ENCODE results near the gene GNB5. TPM values are rescaled to one million over a fixed set of nuclear protein-coding genes. Genes with fewer than 3 reads are reported as not detected.

Gene GNB5
- polyA plus RNA-seq, 1 donor from 2014 or later = 89.6 TPM

- TF ChIP-seq TAF1 (IDR thresholded peaks at IDR 0.05; ENCODE audit: low read depth) (no peak), CTCF (IDR thresholded peaks at IDR 0.05; ENCODE audit: poor library complexity, severe bottlenecking) (no peak), MXI1 (conservative IDR thresholded peaks at IDR 0.05; ENCODE audit: poor library complexity, severe bottlenecking) (no peak), POLR2AphosphoS5 (IDR thresholded peaks at IDR 0.05) (no peak), SMC3 (conservative IDR thresholded peaks at IDR 0.05; ENCODE audit: poor library complexity) (no peak), EZH2 (IDR thresholded peaks at IDR 0.05; ENCODE audit: borderline replicate concordance, insufficient read depth, low read length, poor library complexity, severe bottlenecking) (no peak), EP300 (conservative IDR thresholded peaks at IDR 0.05; ENCODE audit: poor library complexity, severe bottlenecking) (no peak), RAD21 (conservative IDR thresholded peaks at IDR 0.05) (no peak)
- TF ChIP-seq, protein P1, sequence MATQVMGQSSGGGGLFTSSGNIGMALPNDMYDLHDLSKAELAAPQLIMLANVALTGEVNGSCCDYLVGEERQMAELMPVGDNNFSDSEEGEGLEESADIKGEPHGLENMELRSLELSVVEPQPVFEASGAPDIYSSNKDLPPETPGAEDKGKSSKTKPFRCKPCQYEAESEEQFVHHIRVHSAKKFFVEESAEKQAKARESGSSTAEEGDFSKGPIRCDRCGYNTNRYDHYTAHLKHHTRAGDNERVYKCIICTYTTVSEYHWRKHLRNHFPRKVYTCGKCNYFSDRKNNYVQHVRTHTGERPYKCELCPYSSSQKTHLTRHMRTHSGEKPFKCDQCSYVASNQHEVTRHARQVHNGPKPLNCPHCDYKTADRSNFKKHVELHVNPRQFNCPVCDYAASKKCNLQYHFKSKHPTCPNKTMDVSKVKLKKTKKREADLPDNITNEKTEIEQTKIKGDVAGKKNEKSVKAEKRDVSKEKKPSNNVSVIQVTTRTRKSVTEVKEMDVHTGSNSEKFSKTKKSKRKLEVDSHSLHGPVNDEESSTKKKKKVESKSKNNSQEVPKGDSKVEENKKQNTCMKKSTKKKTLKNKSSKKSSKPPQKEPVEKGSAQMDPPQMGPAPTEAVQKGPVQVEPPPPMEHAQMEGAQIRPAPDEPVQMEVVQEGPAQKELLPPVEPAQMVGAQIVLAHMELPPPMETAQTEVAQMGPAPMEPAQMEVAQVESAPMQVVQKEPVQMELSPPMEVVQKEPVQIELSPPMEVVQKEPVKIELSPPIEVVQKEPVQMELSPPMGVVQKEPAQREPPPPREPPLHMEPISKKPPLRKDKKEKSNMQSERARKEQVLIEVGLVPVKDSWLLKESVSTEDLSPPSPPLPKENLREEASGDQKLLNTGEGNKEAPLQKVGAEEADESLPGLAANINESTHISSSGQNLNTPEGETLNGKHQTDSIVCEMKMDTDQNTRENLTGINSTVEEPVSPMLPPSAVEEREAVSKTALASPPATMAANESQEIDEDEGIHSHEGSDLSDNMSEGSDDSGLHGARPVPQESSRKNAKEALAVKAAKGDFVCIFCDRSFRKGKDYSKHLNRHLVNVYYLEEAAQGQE (IDR thresholded peaks at IDR 0.05; ENCODE audit: borderline replicate concordance) = no peak
- no peaks in the 10 kb centered on the region for H3K27me3 ChIP-seq (ENCODE audit: insufficient read depth, low read depth, low read length)
- H3K4me3 ChIP-seq (ENCODE audit: low read length) = no peak overlapping the region
- no peak overlapping the region for H3K27ac ChIP-seq (ENCODE audit: low read length)
- H2AFZ ChIP-seq (ENCODE audit: low read depth, low read length) = no peak overlapping the region
- no peaks in the 10 kb centered on the region for H3F3A ChIP-seq (ENCODE audit: insufficient read depth, low read length, poor library complexity, severe bottlenecking)
- H3K79me2 ChIP-seq (replicated peaks; ENCODE audit: insufficient read depth, low read length) = no peaks in the 10 kb centered on the region
- no peaks in the 10 kb centered on the region for H3K9me2 ChIP-seq (ENCODE audit: insufficient read depth, low read length)
- H3K9ac ChIP-seq (ENCODE audit: low read length) = no peak overlapping the region
- no peaks in the 10 kb centered on the region for H3K9me3 ChIP-seq (ENCODE audit: low read length)
- no peaks in the 10 kb centered on the region for H3K36me3 ChIP-seq (ENCODE audit: insufficient read depth, low read length)
- H4K20me1 ChIP-seq (ENCODE audit: insufficient read depth) = no peaks in the 10 kb centered on the region
- no peak overlapping the region for H3K4me2 ChIP-seq (ENCODE audit: low read length)
Observed at GRCh38 chr15:52144656-52145178, 46.5 kb downstream of the GNB5 start.

- Histone ChIP-seq H3K79me2 (replicated peaks; ENCODE audit: insufficient read depth, low read length) (no peaks in the 10 kb centered on the region), H3K9me2 (ENCODE audit: insufficient read depth, low read length) (no peaks in the 10 kb centered on the region), H3K4me2 (ENCODE audit: low read length) (no peak overlapping the region), H3K4me3 (ENCODE audit: low read length) (no peak overlapping the region), H3K9ac (ENCODE audit: low read length) (no peak overlapping the region), H3K27me3 (ENCODE audit: insufficient read depth, low read depth, low read length) (no peaks in the 10 kb centered on the region), H3K36me3 (ENCODE audit: insufficient read depth, low read length) (no peaks in the 10 kb centered on the region), H3K27ac (ENCODE audit: low read length) (no peak overlapping the region), H3K9me3 (ENCODE audit: low read length) (no peaks in the 10 kb centered on the region), H4K20me1 (ENCODE audit: insufficient read depth) (no peaks in the 10 kb centered on the region), H2AFZ (ENCODE audit: low read depth, low read length) (no peak overlapping the region), H3F3A (ENCODE audit: insufficient read depth, low read length, poor library complexity, severe bottlenecking) (no peaks in the 10 kb centered on the region)
- TF ChIP-seq MXI1 (conservative IDR thresholded peaks at IDR 0.05; ENCODE audit: poor library complexity, severe bottlenecking) (no peak), POLR2AphosphoS5 (IDR thresholded peaks at IDR 0.05) (no peak), EP300 (conservative IDR thresholded peaks at IDR 0.05; ENCODE audit: poor library complexity, severe bottlenecking) (no peak), CTCF (IDR thresholded peaks at IDR 0.05; ENCODE audit: poor library complexity, severe bottlenecking) (no peak), RAD21 (conservative IDR thresholded peaks at IDR 0.05) (no peak), EZH2 (IDR thresholded peaks at IDR 0.05; ENCODE audit: borderline replicate concordance, insufficient read depth, low read length, poor library complexity, severe bottlenecking) (no peak), SMC3 (conservative IDR thresholded peaks at IDR 0.05; ENCODE audit: poor library complexity) (no peak), TAF1 (IDR thresholded peaks at IDR 0.05; ENCODE audit: low read depth) (no peak)
- TF ChIP-seq, protein P1 (IDR thresholded peaks at IDR 0.05; ENCODE audit: borderline replicate concordance) = no peak
Observed at GRCh38 chr15:52143873-52144272, 47.3 kb downstream of the GNB5 start.

Data from neural cell (in vitro differentiated cells).